NCI-H2196 treated with DMSO at 0.1 percent for 48 hours (cell line): Measurements from ENCODE around the gene SP110.
"Not testable (repeated sequence)": the region's sequence is repeated elsewhere in the genome, so short reads cannot be mapped to it uniquely, and the experiment has no call there.

Source experiments
- DNase-seq: peaks from one replicate; lab custom pipeline; 2025; ENCODE audit not compliant: unreplicated experiment; lab: John Stamatoyannopoulos, UW

SP110 gene

GRCh38 chr2:230128623-230129342 lies 91.0 kb downstream of the SP110 start:
- no peak for DNase-seq

- no peak for DNase-seq
These were observed 92.6 kb downstream of the SP110 start for GRCh38 chr2:230127195-230127594.

- no peak for DNase-seq
These were observed 94.9 kb downstream of the SP110 start for GRCh38 chr2:230124757-230125431.

GRCh38 chr2:230124235-230124634 lies 95.5 kb downstream of the SP110 start:
- no peak for DNase-seq

- not testable (repeated sequence) for DNase-seq
These were observed 99.4 kb downstream of the SP110 start for GRCh38 chr2:230120376-230120775.

GRCh38 chr2:230119827-230120226 lies 100.0 kb downstream of the SP110 start:
- not testable (repeated sequence) for DNase-seq
